GM12878 (cell line): ENCODE data around the gene MEIOC. TPM values are rescaled to one million over a fixed set of nuclear protein-coding genes. Genes with fewer than 3 reads are reported as not detected.

ENCODE experiments used
- ATAC-seq: fragments of 200-7000 bp; cut with Tn5 transposase; 3 replicates; pipeline ENCODE4 v1.9.1; 2020; ENCODE audit warnings: mild to moderate bottlenecking, moderate library complexity
- BruUV-seq: library from RNA; stranded (reverse); fragments of 400-500 nt; replicated peaks from 2 replicates; lab custom pipeline; 2021; lab: Mats Ljungman, UMichigan
- CTCF ChIA-PET: fragments of 300-600 bp; sonication (Branson Sonifier 250); formaldehyde crosslinking; extraction: SDS; loops from one replicate; lab custom pipeline; 2021; ENCODE audit warnings: inconsistent platforms; lab: Yijun Ruan, JAX
- POLR2A ChIA-PET: fragments of 350-600 bp; formaldehyde crosslinking; extraction: SDS; loops from one replicate; lab custom pipeline; 2021; ENCODE audit warnings: inconsistent platforms; lab: Charles Lee
- RAD21 ChIA-PET: fragments of 300-600 bp; sonication (Branson Sonifier 250); formaldehyde crosslinking; loops from one replicate; lab custom pipeline; 2023; ENCODE audit warnings: antibody characterized with exemption; ENCODE audit not compliant: unreplicated experiment; lab: Charles Lee
- SMC1A ChIA-PET: fragments of 300-600 bp; sonication (Branson Sonifier 250); formaldehyde crosslinking; loops from one replicate; lab custom pipeline; 2023; ENCODE audit not compliant: unreplicated experiment, uncharacterized antibody; lab: Charles Lee
- DNase-seq: peaks from one replicate; pipeline ENCODE4 v3.0.0-alpha.2; 2011; ENCODE audit warnings: low read depth, low spot score
- FAIRE-seq: peaks from 3 replicates; lab custom pipeline; 2011; peaks lifted over from hg19 to GRCh38; lab: Jason Lieb, UNC
- H2AFZ ChIP-seq: 2 replicates; pipeline ENCODE4 v1.6.0; 2011; ENCODE audit warnings: low read depth, low read length, control low read depth; ENCODE audit not compliant: control insufficient read depth
- H3K27ac ChIP-seq: 2 replicates; pipeline ENCODE4 v1.5.1; 2011; ENCODE audit warnings: control low read depth; ENCODE audit not compliant: control insufficient read depth, insufficient read depth
- H3K27me3 ChIP-seq, 2 experiments: replicated peaks in 1 of 2; 2 replicates each; pipeline versions ENCODE4 v1.6.0 to v1.6.1; 2011; ENCODE audit warnings: low read length in 1 of 2; ENCODE audit not compliant: control insufficient read depth in 2 of 2, insufficient read depth in 2 of 2
- H3K36me3 ChIP-seq, 2 experiments: 2 replicates each; pipeline ENCODE4 v1.5.1; 2011; ENCODE audit warnings: low read length in 1 of 2; ENCODE audit not compliant: control insufficient read depth in 2 of 2, insufficient read depth in 2 of 2
- H3K4me1 ChIP-seq: 2 replicates; pipeline ENCODE4 v1.6.1; 2011; ENCODE audit warnings: mild to moderate bottlenecking, low read length, moderate library complexity, mixed read lengths; ENCODE audit not compliant: control insufficient read depth, insufficient read depth
- H3K4me2 ChIP-seq: 2 replicates; pipeline ENCODE4 v1.6.0; 2011; ENCODE audit warnings: control low read depth; ENCODE audit not compliant: control insufficient read depth, insufficient read depth
- H3K4me3 ChIP-seq: fragments of 200-600 bp; sonication (generic); 2 replicates; pipeline ENCODE4 v1.5.1; 2016
- H3K79me2 ChIP-seq: 2 replicates; pipeline ENCODE4 v1.6.0; 2011; ENCODE audit warnings: low read length; ENCODE audit not compliant: control insufficient read depth, insufficient read depth
- H3K9ac ChIP-seq: 2 replicates; pipeline ENCODE4 v1.8.0; 2011; ENCODE audit warnings: low read length, control low read depth, mixed read lengths; ENCODE audit not compliant: control insufficient read depth, insufficient read depth
- H3K9me3 ChIP-seq: replicated peaks from 3 replicates; pipeline ENCODE4 v1.5.1; 2011; ENCODE audit warnings: mild to moderate bottlenecking, low read length; ENCODE audit not compliant: control insufficient read depth, insufficient read depth
- H4K20me1 ChIP-seq: 2 replicates; pipeline ENCODE4 v1.6.0; 2011; ENCODE audit not compliant: control insufficient read depth, insufficient read depth
- DPF2 ChIP-seq: fragments of 450-650 bp; IDR thresholded peaks from 2 replicates; pipeline ENCODE4 v1.6.1; 2017; ENCODE audit warnings: mild to moderate bottlenecking
- GABPA ChIP-seq: IDR thresholded peaks from 2 replicates; pipeline ENCODE4 v1.6.1; 2014; ENCODE audit warnings: antibody characterized with exemption, low read depth, mild to moderate bottlenecking, inconsistent platforms
- IRF4 ChIP-seq: IDR thresholded peaks from 2 replicates; pipeline ENCODE4 v1.6.1; 2011; ENCODE audit warnings: low read depth, low read length
- MXI1 ChIP-seq: fragments of 150-350 bp; IDR thresholded peaks from 2 replicates; pipeline ENCODE4 v1.6.1; 2011; ENCODE audit warnings: low read depth, mild to moderate bottlenecking, inconsistent platforms, low read length, improper control_type of control experiment
- NR2C1 ChIP-seq: fragments of 450-650 bp; IDR thresholded peaks from 2 replicates; pipeline ENCODE4 v1.6.1; 2017; ENCODE audit warnings: antibody characterized with exemption, mild to moderate bottlenecking, moderate library complexity
- POLR2AphosphoS2 ChIP-seq: IDR thresholded peaks from 2 replicates; pipeline ENCODE4 v1.6.1; 2011; ENCODE audit warnings: low read depth, mild to moderate bottlenecking, low read length, improper control_type of control experiment, moderate library complexity
- POLR2AphosphoS5 ChIP-seq: IDR thresholded peaks from 2 replicates; pipeline ENCODE4 v1.6.1; 2011; ENCODE audit warnings: mild to moderate bottlenecking, low read length, inconsistent platforms
- RAD21 ChIP-seq: IDR thresholded peaks from 2 replicates; pipeline ENCODE4 v1.6.1; 2011; ENCODE audit warnings: mild to moderate bottlenecking, low read depth, low read length, moderate library complexity; ENCODE audit not compliant: insufficient read depth
- SMARCA5 ChIP-seq: fragments of 450-650 bp; IDR thresholded peaks from 2 replicates; pipeline ENCODE4 v1.6.1; 2017; ENCODE audit warnings: mild to moderate bottlenecking
- ZNF207 ChIP-seq: fragments of 450-650 bp; IDR thresholded peaks from 2 replicates; pipeline ENCODE4 v1.6.1; 2014; ENCODE audit warnings: antibody characterized with exemption, mild to moderate bottlenecking, borderline replicate concordance
- WGBS: methylation state at CpG from one replicate; pipeline ENCODE4 v1.1.6; 2016; ENCODE audit warnings: low lambda C conversion rate; ENCODE audit not compliant: insufficient replicate concordance, insufficient coverage; ENCODE audit errors: missing lambda C conversion rate; 5-methylcytosine and 5-hydroxymethylcytosine counted together
- in situ Hi-C: fragments of 300-500 bp; cut with MboI; formaldehyde crosslinking; loops from 9 replicates; pipeline ENCODE4 v1.14.3; 2018; ENCODE audit warnings: mixed read lengths
- intact Hi-C: fragments of 100-400 bp; cut with micrococcal nuclease; formaldehyde crosslinking; loops from one replicate; pipeline ENCODE4 v1.14.2; 2022; ENCODE audit not compliant: unreplicated experiment
- polyA plus RNA-seq, 11 experiments: library from polyadenylated mRNA; depleted of rRNA in 4 of 11; unstranded in 6 of 11; stranded (reverse) in 5 of 11; fragments of >200 nt; fragmentation: Nextera tagmentation in 4 of 11; fragmentation: Illumina TruSeq in 1 of 11; extraction: Ambion mirVana in 4 of 11; extraction: Trizol in 1 of 11; gene quantifications; 1 replicate in 1 of 11; 2 replicates in 10 of 11; pipeline versions ENCODE4 v1.2.1 to v1.2.3, GENCODE V29; 2011 to 2016; ENCODE audit warnings: inconsistent platforms in 2 of 11, missing spikeins in 2 of 11, low read depth in 1 of 11
- total RNA-seq, 4 experiments: library from RNA; depleted of rRNA in 3 of 4; stranded (reverse); fragments of >200 nt in 3 of 4; fragmentation: Illumina TruSeq in 1 of 4; extraction: Trizol in 1 of 4; gene quantifications; 2 replicates each; pipeline versions ENCODE4 v1.2.1 to v1.2.3, GENCODE V29; 2013 to 2021
- TF ChIP-seq, protein P1 (sequence below): fragments of 450-650 bp; IDR thresholded peaks from 2 replicates; pipeline ENCODE4 v1.6.1; 2017; ENCODE audit warnings: mild to moderate bottlenecking, moderate library complexity
- TF ChIP-seq, protein P2 (sequence below): fragments of 450-650 bp; IDR thresholded peaks from 2 replicates; pipeline ENCODE4 v1.6.1; 2018; ENCODE audit warnings: borderline replicate concordance, mild to moderate bottlenecking; ENCODE audit not compliant: partially characterized antibody
- TF ChIP-seq, protein P3 (sequence below): fragments of 450-650 bp; IDR thresholded peaks from 2 replicates; pipeline ENCODE4 v1.6.1; 2018; ENCODE audit warnings: mild to moderate bottlenecking, low read depth, moderate library complexity; ENCODE audit not compliant: partially characterized antibody
- TF ChIP-seq, protein P4 (sequence below): fragments of 450-650 bp; IDR thresholded peaks from 2 replicates; pipeline ENCODE4 v1.6.1; 2016; ENCODE audit warnings: mild to moderate bottlenecking

MEIOC gene
- total and polyA plus RNA-seq, 10 of the 15 experiments (the other 5 are each of a cell fraction or from before 2014, with no cell fraction given): 0.01 to 0.48 (median 0.12) TPM; not detected in 4

DNA sequence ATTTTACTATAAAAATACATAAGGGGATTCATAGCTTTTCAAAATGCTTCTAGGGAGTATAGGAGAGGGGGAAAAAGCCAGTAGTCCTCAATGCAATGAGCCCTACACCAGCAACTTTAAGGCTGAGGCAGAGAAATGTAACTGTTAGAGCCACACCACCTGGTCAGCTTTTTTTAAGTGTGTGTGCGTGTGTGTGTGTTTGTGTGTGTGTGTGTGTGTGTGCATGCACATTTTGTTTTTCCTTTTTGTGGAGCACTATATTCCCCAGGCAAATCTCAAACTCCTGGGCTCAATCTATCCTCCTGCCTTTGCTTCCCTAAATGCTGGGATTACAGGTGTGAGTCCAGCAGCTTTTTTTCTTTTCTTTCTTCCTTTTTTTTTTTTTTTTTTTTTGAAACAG is 2.3 kb upstream of the MEIOC start:
- RAD21 ChIA-PET: no interaction called here

More for the DNA sequence above, 2.3 kb upstream of the MEIOC start:
- Histone ChIP-seq H3K9me3 (no peaks in the 10 kb centered on the region; the same call in 2 of the 3 replicates), H3K9ac (no peak overlapping the region), H3K4me3 (no peak overlapping the region), H3K4me1 (no peaks in the 10 kb centered on the region), H3K27ac (no peak overlapping the region), H4K20me1 (no peaks in the 10 kb centered on the region), H2AFZ (no peak overlapping the region), H3K4me2 (no peak overlapping the region), H3K79me2 (no peaks in the 10 kb centered on the region), H3K27me3 (peaks cover 0 to 2% of the 10 kb centered on the region in 2 experiments; a peak in 2 of 4 replicates), H3K36me3 (no peaks in the 10 kb centered on the region)
- no TSS peak for BruUV-seq
- 0% methylated on average over 1 of the region's 1 CpG for WGBS
- DNase-seq (no peak), FAIRE-seq (no peak), ATAC-seq (no peak)
- CTCF ChIA-PET: interaction anchor here (1.0 to 1.1 kb wide), 2 partner anchors 36 to 79 kb away, joined by 3 read pairs; no protein-coding TSS in a partner anchor
- TF ChIP-seq GABPA (no peak), NR2C1 (no peak), DPF2 (no peak), RAD21 (no peak), POLR2AphosphoS2 (no peak), MXI1 (no peak), ZNF207 (no peak), SMARCA5 (no peak), IRF4 (no peak), POLR2AphosphoS5 (no peak)
- TF ChIP-seq, protein P1, sequence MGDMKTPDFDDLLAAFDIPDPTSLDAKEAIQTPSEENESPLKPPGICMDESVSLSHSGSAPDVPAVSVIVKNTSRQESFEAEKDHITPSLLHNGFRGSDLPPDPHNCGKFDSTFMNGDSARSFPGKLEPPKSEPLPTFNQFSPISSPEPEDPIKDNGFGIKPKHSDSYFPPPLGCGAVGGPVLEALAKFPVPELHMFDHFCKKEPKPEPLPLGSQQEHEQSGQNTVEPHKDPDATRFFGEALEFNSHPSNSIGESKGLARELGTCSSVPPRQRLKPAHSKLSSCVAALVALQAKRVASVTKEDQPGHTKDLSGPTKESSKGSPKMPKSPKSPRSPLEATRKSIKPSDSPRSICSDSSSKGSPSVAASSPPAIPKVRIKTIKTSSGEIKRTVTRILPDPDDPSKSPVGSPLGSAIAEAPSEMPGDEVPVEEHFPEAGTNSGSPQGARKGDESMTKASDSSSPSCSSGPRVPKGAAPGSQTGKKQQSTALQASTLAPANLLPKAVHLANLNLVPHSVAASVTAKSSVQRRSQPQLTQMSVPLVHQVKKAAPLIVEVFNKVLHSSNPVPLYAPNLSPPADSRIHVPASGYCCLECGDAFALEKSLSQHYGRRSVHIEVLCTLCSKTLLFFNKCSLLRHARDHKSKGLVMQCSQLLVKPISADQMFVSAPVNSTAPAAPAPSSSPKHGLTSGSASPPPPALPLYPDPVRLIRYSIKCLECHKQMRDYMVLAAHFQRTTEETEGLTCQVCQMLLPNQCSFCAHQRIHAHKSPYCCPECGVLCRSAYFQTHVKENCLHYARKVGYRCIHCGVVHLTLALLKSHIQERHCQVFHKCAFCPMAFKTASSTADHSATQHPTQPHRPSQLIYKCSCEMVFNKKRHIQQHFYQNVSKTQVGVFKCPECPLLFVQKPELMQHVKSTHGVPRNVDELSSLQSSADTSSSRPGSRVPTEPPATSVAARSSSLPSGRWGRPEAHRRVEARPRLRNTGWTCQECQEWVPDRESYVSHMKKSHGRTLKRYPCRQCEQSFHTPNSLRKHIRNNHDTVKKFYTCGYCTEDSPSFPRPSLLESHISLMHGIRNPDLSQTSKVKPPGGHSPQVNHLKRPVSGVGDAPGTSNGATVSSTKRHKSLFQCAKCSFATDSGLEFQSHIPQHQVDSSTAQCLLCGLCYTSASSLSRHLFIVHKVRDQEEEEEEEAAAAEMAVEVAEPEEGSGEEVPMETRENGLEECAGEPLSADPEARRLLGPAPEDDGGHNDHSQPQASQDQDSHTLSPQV: no peak
- TF ChIP-seq, protein P2, sequence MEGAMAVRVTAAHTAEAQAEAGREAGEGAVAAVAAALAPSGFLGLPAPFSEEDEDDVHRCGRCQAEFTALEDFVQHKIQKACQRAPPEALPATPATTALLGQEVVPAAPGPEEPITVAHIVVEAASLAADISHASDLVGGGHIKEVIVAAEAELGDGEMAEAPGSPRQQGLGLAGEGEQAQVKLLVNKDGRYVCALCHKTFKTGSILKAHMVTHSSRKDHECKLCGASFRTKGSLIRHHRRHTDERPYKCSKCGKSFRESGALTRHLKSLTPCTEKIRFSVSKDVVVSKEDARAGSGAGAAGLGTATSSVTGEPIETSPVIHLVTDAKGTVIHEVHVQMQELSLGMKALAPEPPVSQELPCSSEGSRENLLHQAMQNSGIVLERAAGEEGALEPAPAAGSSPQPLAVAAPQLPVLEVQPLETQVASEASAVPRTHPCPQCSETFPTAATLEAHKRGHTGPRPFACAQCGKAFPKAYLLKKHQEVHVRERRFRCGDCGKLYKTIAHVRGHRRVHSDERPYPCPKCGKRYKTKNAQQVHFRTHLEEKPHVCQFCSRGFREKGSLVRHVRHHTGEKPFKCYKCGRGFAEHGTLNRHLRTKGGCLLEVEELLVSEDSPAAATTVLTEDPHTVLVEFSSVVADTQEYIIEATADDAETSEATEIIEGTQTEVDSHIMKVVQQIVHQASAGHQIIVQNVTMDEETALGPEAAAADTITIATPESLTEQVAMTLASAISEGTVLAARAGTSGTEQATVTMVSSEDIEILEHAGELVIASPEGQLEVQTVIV: no peak
- TF ChIP-seq, protein P3, sequence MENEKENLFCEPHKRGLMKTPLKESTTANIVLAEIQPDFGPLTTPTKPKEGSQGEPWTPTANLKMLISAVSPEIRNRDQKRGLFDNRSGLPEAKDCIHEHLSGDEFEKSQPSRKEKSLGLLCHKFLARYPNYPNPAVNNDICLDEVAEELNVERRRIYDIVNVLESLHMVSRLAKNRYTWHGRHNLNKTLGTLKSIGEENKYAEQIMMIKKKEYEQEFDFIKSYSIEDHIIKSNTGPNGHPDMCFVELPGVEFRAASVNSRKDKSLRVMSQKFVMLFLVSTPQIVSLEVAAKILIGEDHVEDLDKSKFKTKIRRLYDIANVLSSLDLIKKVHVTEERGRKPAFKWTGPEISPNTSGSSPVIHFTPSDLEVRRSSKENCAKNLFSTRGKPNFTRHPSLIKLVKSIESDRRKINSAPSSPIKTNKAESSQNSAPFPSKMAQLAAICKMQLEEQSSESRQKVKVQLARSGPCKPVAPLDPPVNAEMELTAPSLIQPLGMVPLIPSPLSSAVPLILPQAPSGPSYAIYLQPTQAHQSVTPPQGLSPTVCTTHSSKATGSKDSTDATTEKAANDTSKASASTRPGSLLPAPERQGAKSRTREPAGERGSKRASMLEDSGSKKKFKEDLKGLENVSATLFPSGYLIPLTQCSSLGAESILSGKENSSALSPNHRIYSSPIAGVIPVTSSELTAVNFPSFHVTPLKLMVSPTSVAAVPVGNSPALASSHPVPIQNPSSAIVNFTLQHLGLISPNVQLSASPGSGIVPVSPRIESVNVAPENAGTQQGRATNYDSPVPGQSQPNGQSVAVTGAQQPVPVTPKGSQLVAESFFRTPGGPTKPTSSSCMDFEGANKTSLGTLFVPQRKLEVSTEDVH: no peak
- TF ChIP-seq, protein P4, sequence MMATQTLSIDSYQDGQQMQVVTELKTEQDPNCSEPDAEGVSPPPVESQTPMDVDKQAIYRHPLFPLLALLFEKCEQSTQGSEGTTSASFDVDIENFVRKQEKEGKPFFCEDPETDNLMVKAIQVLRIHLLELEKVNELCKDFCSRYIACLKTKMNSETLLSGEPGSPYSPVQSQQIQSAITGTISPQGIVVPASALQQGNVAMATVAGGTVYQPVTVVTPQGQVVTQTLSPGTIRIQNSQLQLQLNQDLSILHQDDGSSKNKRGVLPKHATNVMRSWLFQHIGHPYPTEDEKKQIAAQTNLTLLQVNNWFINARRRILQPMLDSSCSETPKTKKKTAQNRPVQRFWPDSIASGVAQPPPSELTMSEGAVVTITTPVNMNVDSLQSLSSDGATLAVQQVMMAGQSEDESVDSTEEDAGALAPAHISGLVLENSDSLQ: no peak
- POLR2A ChIA-PET: no interaction called here
- intact Hi-C loops: no loop called here
- SMC1A ChIA-PET: no interaction called here
- in situ Hi-C loops: no loop called here
